Activated gamma-delta T cell treated with Interleukin-2 at 50 U/mL for 16 hours (primary cell): ENCODE data around the gene TCTA.
"Not testable (repeated sequence)": the region's sequence is repeated elsewhere in the genome, so short reads cannot be mapped to it uniquely, and the experiment has no call there.

Source experiments
- DNase-seq: peaks from one replicate; pipeline ENCODE4 v3.0.0-alpha.2; 2020

The TCTA gene

GRCh38 chr3:49411968-49412631, at the start of gene TCTA, which contains the start of gene RHOA:
TSS of gene TCTA (plus strand) at chr3:49412423. CDS start at chr3:49412427, 4 bp downstream.
TSS of gene RHOA (minus strand) at chr3:49411976. CDS start at chr3:49375589, 36,387 bp downstream.
- peak; percentile 99 for DNase-seq

- no peak for DNase-seq
Measured at GRCh38 chr3:49362561-49362960, 49.7 kb upstream of the TCTA start.

- DNase-seq = no peak
Measured at GRCh38 chr3:49370585-49371290, 41.5 kb upstream of the TCTA start.

GRCh38 chr3:49371946-49372345, 40.3 kb upstream of the TCTA start:
- DNase-seq = no peak

- DNase-seq = peak; percentile 16
Measured at GRCh38 chr3:49377483-49377882, 34.7 kb upstream of the TCTA start.

GRCh38 chr3:49378249-49378895, 33.9 kb upstream of the TCTA start:
- DNase-seq = no peak

GRCh38 chr3:49383387-49383786, 28.8 kb upstream of the TCTA start:
- DNase-seq = no peak

- DNase-seq = no peak
Measured at GRCh38 chr3:49385617-49386016, 26.6 kb upstream of the TCTA start.

GRCh38 chr3:49386056-49386756, 26.0 kb upstream of the TCTA start:
- DNase-seq = no peak

- DNase-seq = no peak
Measured at GRCh38 chr3:49387721-49388120, 24.5 kb upstream of the TCTA start.

GRCh38 chr3:49388289-49388820, 23.9 kb upstream of the TCTA start:
- no peak for DNase-seq

GRCh38 chr3:49389297-49389696, 22.9 kb upstream of the TCTA start:
- DNase-seq = no peak

- not testable (repeated sequence) for DNase-seq
Measured at GRCh38 chr3:49391310-49391709, 20.9 kb upstream of the TCTA start.

- no peak for DNase-seq
Measured at GRCh38 chr3:49397470-49397869, 14.8 kb upstream of the TCTA start.

- DNase-seq = no peak
Measured at GRCh38 chr3:49399461-49399860, 12.8 kb upstream of the TCTA start.

- DNase-seq = no peak
Measured at GRCh38 chr3:49401766-49402165, 10.5 kb upstream of the TCTA start.

- no peak for DNase-seq
Measured at GRCh38 chr3:49403891-49404290, 8.3 kb upstream of the TCTA start.

- not testable (repeated sequence) for DNase-seq
Measured at GRCh38 chr3:49405570-49405969, 6.7 kb upstream of the TCTA start.

GRCh38 chr3:49406571-49407565, 5.4 kb upstream of the TCTA start:
- no peak for DNase-seq

- no peak for DNase-seq
Measured at GRCh38 chr3:49410066-49410845, 2.0 kb upstream of the TCTA start.
